Amygdala (tissue), 56 donors: ENCODE results near the gene PDE2A.

ENCODE experiments used
- DNase-seq, 56 donors: peaks; one replicate each; lab custom pipeline; 2025; lab: John Stamatoyannopoulos, UW

PDE2A gene

DNA sequence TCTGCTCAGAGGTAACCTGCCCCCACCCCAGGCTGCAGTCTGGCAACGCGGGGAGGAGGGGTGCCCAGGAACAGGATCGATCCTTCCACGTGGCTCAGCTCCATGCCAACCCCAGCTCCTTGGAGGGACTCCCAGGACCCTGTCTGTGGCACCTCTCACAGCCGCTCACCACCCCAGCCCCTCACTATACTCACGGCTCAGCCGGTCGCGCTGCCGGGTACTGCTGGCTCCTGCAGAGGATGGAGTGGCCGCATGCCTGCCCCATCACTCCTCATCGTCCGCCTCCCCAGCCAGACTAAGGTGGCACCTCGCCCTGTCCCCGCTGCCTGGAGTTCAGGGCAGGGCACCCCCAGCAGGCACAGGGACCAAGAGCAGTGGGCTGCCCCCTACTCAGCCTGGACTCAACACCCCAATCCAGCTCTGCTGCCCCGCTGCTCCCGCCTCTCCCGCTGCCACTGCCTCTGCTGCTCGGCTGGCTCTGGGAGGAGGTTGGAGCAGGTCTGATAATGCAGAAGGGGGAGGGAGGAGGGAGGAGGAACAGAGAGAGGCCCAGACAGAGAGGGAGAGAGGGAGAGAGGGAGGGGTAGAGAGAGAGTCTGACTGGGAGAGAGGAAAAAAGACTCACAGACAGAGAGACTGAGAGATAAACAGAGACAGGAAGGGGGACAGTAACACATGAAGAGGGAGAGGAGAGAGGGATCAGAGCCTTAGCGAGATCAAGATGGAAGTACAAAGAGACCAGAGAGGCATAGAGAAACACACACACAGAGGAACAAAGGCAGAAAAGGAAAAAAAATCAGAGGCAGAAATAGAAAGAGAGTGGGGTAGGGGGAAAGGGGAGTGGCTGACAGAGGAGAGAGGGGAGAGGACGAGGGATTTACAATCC lies at the start of gene PDE2A:
TSS of gene PDE2A (minus strand) at position 480 of the 886 bp plus-strand sequence. CDS start at position 265, 215 bp downstream.
- DNase-seq: peak in 19 of 56 donors; percentile 6 to 45 (median 22)

DNA sequence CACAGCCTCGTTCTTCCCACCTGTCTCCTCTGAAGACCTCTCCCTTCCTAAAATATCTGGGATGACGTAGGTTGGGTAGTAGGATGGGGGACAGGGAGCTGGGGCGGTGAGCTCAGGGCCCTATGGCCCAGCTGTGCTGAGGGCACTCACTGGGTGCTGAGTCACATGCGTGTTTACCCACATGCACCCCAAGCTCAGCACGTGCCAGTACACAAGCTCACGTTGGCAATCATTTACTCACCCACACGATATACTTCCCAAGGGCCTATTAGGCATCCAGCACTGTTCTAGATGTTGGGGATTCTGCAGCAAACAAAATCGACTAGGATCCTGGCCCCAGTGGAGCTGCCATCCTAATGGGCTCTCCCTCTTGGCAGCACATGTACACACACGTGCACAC lies 49.3 kb upstream of the PDE2A start:
- peak in 2 of 56 donors; percentile 11 to 50 for DNase-seq

DNA sequence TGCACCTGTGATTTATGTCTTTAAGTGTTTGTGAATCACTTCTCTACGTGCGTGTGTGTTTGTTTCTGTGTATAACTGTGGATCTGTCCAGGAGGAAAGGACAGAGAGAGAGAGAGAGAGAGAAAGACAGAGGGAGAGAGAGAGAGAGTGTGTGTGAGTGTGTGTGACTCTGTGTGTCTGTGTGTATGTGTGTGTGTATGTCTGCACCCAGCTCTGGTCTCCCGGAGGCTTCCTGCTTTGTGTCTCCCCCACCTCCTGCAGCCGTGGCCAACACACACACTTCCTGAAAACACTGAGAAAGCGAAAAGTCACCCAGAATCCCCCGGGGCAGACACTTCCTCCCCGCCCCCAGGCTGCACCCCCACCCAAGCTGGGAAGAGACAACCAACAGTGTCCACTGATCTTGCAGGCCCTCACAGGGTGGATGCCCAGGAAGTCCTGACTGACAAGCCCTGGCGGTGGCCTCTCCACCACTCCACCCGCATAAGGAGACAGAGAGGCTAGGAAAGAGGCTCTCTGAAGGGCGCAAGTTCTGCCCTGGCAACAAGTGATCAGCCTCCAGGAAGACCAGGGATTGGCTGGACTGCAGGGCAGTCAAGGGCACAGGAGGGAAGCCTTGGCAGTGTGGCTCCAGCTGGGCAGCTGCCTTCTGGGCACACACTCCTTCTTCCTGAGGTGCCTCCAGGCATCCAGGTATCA lies 48.0 kb upstream of the PDE2A start:
- peak in 53 of 56 donors; percentile 40 to 93 (median 80) for DNase-seq

DNA sequence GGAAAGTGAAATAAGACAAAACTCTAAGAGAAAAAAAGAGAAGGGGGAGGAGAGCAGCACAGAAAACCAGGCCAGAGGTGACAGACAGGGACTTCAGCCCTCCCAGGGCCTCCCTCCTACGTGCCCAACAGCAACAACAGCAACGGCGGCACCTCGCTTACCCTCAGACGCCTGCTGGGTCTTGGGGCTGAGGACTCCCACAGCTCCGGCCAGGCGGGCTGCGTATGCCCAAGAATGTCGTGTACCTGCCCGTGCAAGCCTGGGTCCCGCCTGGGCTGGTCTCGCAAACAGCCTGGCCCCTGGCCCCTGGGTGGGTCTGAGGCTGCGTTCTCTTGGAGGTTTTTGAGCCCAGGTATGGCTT lies 47.4 kb upstream of the PDE2A start:
- peak in 1 of 56 donors; percentile 44 for DNase-seq

DNA sequence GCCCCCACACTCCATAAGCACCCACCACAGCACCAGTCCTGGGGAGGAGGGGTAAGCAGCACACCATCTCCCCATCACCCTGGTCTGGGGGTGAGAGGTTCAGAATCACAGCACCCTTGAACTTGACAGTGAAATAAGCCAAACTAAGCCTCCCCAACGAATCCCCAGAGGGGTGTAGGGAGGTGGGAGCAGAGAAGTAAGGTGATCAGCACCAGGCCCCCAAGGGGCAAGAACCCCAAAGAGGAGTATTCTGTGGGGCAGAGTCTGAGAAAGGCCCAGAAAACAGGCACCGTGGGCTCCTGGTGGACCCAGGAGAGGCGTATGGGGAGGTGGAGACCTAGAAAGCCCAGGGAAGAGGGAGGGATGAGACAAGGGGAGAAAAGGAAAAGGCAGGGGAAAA lies 47.1 kb upstream of the PDE2A start:
- no peak for DNase-seq

- DNase-seq: no peak
Observed at GRCh38 chr11:72720784-72721183, 46.6 kb upstream of the PDE2A start.

DNA sequence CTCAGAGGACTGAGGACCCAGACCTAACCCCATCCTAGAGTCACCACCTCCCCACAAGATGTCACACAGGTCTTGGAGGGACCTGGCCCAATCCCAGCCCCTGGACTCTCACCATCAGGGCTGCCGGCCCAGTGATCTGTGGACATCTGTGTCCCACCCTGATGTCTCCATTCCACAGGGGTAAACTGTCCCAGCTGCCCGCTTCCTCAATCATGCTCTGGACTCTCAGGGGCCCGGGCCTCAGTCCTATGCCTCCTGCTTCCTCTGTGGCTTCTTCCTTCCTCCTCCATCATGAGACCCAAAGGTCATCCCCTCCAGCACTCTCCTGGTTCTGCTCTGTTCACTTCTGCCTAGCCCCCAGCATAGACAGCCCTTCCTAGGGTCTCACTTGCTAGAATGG lies 45.8 kb upstream of the PDE2A start:
- DNase-seq: peak in 6 of 56 donors; percentile 17 to 51 (median 32)

DNA sequence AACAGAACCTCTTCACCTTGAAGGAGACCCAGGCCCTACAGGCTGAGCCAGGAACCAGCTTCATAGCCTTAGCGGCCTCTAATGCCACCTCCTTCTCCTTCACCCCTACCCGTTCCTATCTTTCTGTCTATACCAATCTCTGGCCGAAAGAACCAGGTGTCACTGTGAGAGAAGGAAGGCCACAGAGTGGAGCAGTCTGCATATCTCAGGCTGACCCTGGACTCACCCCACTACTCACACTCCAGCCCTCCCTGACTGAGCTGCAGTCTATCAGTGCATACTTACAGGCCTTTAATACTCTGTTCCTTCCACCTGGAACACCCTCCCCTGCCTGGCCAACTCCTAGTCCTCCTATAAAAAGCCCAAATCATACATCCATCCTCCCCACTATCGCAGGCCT lies 45.3 kb upstream of the PDE2A start:
- no peak for DNase-seq

GRCh38 chr11:72719144-72719543 lies 44.9 kb upstream of the PDE2A start:
- DNase-seq: no peak

- DNase-seq: peak in 2 of 56 donors; percentile 11 to 40
Observed at GRCh38 chr11:72718101-72718501, 43.9 kb upstream of the PDE2A start.

GRCh38 chr11:72716788-72717435 lies 42.7 kb upstream of the PDE2A start:
- no peak for DNase-seq

- DNase-seq: peak in 22 of 56 donors; percentile 18 to 60 (median 38)
Observed at GRCh38 chr11:72716290-72716689, 42.1 kb upstream of the PDE2A start.

DNA sequence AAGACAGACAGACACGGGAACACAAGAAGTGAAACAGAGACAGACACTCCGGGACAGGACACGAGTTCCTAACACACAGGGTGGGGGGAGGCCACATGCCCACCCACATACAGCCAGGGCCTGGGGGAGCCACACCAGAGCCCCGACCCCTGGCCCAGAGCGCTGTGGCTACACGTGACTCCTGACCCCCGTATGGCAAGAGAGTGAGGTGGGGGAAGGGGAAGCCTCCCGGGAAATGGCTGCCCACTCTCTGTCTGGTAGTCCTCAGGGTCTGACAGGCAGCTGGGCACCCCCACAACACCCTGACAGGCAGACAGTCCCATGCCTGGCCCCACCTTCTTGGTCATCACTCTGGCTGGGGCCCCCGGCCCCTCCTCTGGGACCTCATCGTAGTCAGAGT lies 38.6 kb upstream of the PDE2A start:
- DNase-seq: peak in 1 of 56 donors; percentile 55

GRCh38 chr11:72712168-72712751 lies 38.0 kb upstream of the PDE2A start:
- DNase-seq: peak in 35 of 56 donors; percentile 24 to 78 (median 49)

GRCh38 chr11:72711141-72711540 lies 36.9 kb upstream of the PDE2A start:
- DNase-seq: no peak

GRCh38 chr11:72710278-72710677 lies 36.1 kb upstream of the PDE2A start:
- no peak for DNase-seq

DNA sequence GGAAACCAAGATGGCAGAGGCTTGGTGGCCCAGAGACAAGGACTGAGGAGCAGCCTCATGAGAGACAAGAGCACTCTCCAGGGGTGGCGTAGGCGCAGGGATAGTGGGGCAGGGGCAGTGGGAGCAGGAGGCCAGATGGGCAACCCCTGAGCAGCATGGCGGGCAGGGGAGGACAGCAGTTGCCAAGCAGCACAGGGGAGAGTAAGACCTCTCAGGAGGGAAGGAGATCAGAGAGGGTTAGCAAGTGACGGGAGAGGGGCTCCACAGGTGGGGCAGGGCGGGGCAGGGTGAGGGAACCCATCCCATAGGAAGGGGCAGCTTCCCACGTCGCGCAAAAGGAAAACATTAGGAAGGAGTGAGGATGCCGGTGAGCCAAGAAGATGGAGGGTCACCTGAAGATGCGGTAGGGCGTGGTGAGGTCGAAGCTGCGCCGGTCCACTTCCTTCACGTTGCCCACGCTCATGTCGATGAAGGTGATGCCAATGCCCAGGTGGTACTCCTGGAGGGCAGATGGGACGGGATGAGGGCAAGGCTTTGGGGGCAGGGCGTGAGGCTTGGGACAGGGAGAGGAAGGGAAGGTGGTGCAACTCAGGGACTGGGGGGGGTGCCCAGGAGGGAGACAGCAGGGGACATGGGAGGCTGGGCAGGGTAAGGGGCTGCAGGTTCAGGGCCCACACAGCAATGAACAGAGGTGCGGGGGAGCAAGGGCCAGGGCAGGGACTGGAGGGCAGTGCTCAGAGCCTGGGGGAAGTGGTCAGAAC lies 35.4 kb upstream of the PDE2A start:
- no peak for DNase-seq

DNA sequence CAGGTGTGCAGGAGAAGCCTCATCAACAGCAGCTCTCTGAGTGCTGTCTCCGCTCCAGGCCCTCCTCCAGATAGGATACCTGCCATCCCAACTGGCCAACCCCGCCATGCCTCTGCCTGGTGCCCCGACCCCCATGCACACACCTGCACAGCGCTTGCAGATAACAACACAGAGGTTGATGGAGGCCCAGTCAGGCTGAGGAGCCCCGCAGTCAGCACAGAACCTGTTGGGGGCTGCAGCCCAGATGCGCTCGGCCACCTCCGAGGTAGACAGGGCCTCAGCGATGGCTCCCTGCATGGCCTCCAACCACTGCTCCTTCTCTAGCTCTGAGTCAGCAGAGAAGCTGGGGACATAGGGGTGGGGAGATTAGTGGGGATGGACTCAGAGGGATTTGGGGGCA lies 32.8 kb upstream of the PDE2A start:
- no peak for DNase-seq

DNA sequence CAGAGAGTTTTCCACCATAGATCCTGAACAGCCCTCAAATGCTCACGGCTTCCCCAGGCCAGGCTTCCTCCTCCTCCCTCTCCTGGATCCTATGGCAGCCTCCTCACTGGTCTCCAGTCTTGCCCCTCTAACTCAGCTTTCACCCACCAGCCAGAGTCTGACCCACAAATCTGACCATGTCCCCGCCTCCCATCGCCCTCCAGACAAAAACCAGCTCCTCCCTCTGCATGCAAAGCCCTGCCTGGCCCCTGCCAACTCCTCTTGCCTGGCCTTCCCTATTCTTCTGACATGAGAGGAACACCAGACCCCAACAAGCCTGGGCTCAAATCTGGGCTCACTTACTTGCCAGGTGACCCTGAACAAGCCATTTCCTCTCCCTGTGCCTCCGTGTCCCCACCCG lies 32.4 kb upstream of the PDE2A start:
- no peak for DNase-seq
